SIG-M5 treated with dmso at 0.1 percent for 504 hours (cell line): ENCODE data around the gene CIPC.

ENCODE experiments used
- DNase-seq: peaks from one replicate; lab custom pipeline; 2025; ENCODE audit not compliant: unreplicated experiment; lab: John Stamatoyannopoulos, UW

CIPC gene

DNA sequence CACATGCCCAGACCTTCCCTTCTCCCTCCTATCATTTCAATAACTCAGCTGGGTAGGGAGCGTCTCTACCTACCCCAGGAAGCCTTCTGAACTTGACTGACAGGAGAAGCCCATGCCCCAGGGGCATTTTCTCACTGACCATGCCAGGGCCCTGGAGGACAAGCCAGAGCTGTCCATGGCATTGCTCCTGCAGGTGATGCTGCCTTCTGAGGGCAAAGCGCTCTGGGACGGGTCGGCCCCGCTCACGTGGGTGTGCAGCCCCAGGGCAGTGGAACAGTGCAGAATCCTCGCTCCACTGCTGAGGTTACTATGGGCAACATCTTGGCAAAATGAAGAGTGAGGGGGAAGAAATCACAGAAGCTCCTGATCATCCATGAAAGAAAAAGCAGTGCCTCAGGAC lies 28.5 kb upstream of the CIPC start:
- no peak for DNase-seq

DNA sequence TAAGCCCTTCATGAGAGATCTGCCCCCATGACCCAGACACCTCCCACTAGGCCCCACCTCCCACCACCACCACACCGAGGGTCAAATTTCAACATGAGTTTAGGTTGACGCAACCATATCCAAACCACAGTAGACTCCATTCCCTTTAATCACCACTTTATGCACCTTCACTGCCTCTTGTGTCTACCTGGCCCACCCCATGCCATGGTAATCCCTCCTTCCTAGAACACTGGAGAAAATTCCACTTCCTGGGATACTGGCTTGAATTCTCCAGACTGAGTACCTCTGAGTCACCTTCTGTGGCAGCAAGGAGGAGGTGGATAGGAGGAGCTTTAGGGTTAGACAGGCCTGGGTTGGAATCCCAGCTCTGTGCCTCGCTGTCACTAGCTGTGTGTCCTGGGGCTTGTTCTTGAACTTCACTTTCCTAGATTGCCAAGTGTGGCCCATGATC lies 26.1 kb upstream of the CIPC start:
- no peak for DNase-seq

DNA sequence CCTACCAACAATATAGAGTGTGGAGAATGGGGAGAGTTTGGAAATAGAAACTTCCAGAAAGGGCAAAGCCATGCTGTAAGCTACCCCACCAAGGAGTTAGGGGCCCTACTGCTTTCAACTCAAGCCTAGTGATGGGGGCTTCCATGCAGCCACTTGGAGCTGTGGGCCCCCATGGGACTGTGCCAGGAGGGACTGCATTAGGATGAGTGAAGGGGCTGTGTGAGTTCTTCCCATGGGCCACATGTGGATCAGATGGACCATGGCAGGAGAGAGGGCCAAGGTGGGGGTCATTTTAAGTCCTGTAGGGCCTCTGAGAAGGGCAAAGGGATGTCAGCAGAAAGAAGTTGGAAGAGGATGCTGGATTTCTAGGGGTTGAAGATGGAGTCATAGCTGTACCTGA lies 23.1 kb upstream of the CIPC start:
- no peak for DNase-seq

DNA sequence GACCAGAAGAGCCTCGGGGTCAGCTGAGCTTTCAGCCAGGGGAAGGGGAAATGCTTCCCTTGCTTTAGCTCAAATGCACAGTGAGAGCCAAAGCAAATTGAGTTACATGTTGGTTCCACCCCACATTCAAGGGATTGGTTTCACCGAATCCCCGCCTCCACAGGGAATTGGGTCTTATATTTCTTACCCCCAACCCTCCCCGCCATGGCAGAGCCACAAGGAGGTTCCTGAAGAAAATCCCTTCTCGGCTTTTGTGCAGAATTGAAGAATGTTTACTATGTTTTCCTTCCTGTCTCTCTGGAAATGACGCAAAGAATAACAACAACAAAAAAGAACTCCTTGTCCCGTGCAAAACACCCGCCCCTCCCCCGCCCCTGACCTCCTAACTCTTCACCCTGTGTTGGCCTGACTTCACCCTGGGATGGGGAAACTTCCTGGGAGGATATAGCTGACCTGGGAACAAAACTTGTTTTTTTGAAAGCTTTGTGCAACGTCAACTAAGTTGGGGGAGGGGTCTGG lies 21.9 kb upstream of the CIPC start:
- DNase-seq = no peak

DNA sequence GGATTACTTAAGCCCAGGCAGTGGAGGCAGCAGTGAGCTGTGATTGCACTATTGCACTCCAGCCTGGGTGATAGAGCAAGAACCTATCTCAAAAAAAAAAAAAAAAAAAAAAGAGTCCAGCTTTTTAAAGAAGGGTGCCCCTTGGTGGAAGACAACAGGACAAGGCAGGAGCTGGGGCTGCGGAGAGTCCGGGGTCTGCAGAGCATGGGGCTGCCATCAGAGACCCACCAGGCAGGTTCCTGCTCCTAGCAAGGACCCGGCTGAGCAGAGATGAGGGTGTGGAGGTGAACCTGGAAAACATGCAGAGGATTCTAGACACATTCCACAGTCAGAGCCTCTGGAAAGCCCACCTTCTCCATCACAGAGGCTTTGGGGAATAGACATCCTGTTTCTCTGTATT lies 21.0 kb upstream of the CIPC start:
- no peak for DNase-seq

DNA sequence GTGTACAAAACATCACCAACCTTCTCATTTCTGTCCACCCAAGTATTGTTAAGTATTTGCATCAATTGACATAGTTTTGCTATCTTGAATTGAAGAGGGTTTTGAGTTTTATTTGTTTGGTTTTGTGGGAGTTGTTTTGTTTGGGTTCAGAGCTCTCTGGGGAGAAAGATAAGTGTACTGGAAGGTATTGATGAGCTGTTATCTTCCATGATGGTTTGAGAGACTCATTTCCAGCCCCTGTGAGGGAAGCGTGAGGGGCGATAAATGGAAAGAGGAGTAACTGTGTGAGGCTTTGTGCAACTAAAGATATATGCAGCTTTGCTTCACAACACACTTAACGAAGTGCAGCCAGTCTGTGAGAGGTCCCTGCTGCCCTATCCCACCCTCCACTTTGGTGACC lies 15.7 kb upstream of the CIPC start:
- no peak for DNase-seq

DNA sequence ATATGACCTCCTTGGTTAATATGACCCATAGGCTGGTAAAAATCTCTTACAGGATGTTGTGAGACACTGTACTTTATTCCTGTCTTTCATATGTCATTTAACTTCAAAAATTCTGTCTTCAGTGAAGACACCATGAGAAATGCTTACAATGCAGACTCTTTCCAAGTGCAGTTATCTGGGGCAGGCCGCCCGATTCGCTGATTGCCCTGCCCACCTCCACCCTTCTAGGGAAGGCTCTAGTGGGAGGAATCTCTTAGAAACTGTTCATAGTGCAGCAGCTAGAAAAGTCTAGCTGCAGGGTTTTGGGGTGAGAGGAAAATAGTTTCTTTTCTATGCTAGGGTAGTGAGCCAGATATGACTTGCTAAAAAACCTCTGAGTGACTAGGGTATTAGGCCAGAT lies 15.0 kb upstream of the CIPC start:
- no peak for DNase-seq

DNA sequence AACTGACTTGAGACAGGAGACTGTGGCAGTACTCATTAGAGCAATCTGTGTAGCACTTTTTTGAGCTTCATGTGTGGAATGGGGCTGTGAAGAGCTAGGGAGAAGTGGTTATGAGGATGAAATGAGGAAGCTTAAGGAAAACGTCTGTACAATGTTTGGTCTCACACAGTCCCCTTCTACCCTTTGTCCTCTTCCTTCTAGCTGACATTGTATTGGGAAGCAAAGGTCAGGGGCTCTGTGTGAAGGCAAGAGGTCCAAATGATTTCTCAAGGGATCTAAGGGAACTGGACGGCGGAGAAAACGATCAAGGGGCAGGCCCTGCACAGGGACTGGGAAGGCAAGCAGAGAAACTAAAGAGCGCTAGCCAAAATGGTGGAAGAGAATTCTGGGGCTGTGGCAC lies 13.1 kb upstream of the CIPC start:
- no peak for DNase-seq

DNA sequence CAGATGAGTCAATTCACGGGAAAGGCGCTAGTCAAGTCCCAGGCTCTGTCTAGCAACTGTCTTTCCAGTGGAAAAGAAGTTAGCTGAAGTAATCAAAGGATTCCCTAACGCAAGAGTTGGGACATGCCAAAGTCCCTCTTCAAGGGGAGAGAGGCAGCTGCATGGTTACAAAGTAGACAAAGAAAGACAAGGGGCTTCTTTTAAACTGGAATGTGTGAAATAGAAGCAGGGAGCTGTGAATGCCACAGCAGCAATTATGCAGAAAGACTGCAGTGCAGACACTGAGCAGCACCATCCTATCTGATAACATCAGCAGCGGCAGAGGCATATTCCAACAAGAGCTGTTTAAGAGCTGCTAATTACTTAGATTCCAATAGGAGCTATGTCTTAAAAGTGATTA lies 12.5 kb upstream of the CIPC start:
- no peak for DNase-seq

DNA sequence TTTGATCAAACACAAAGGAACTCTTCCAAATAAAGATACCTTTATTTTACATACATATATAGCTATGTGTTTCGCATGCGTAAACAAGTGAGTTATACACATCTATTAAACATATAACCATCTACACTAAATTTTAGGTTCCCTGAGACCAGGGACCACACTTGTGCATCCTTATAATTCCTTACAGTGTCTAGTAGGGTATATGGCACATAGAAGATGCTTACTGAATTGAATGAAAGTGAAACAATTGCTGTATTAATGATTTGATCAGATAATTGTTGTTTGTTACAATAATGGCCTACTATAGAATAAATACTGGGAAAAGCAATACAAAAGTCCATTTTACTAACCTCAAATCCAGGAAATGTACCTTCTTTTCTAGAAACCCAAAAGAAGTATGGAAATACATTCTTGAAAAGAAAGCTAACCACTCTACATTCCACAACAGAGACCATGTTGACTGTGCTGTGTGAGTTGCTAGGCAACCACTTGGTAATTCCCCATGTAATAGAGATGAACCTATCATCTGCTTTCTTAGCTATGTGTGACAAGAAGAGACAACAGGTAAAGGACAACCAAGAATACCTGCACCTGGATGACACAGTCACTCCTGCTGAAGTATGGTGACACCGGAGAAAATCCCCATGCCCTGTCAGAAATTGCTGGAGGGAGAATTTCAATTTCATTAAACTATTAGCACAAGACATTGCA lies 11.9 kb upstream of the CIPC start:
- peak; percentile 20 for DNase-seq

DNA sequence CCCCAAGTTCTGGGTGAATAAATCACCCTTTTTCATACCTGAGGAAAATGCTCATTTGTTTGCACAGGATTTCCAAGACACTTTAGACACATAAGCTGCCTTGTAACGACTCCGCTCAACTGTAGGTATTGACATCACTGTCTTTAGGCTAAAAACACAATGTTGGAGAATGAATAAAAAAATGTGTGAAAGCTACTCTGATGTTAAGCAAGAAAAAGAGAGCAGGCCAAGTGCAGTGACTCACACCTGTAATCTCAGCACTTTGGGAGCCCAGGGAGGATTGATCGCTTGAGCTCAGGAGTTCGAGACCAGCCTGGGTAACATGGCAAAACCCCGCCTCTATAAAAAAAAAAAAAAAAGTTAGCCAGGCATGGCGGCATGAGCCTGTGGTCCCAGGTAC lies 11.1 kb upstream of the CIPC start:
- no peak for DNase-seq

DNA sequence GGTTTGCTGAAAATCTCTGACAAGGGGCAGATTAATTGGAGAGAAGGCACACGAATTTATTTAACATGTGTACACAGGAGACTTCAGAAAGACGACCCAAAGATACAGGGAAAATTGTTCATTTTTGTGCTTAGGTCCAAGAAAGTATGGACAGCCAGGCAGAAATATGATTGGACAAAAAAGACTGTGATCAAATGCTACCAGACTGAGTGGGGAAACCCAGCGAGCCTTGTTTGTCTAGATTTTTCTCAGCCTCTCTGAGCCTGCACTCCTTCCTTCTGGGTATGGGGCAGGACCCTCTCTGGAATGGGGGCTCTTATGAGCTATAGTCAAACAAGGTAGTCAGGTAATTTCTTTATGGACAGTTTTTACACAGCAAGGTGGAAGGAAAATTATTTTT lies 10.4 kb upstream of the CIPC start:
- no peak for DNase-seq

DNA sequence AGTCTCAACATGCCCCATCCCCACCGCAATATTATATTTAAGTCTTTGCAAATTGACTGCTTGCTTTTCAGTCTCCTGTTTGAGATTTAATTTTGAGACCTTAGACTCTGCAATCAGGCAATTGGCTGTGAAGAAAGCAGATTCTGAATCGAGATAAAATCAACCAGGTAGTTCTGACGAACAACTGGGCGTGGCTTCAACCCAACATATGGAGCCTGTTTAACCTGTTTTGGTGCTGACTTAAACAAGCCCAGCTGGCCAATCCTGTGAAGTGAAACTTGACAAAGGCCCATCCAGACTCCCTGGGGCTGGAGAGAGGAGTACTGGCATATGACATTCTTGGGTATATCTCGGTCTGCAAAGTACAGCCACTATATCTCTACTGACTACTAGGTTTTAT lies 9.8 kb upstream of the CIPC start:
- DNase-seq = peak; percentile 90

DNA sequence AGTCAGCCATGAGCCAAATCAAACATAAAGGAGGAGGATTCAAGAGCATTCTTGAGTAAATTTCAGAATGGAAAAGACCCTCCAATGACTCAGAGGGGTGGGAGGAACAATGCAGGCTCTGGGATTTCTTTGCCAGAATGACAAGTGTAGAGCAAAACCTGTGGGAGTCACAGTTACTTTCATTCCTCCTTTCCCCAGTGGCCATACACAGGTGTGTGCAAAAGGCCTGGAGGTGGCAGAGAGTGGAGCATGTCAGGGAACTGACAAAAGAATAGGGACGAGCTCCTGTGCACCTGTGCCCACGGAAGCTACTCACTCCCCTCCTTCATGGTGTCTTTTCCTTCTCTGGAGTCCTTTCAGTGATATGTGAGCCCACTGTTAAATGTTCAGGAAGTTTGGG lies 9.4 kb upstream of the CIPC start:
- DNase-seq = no peak

DNA sequence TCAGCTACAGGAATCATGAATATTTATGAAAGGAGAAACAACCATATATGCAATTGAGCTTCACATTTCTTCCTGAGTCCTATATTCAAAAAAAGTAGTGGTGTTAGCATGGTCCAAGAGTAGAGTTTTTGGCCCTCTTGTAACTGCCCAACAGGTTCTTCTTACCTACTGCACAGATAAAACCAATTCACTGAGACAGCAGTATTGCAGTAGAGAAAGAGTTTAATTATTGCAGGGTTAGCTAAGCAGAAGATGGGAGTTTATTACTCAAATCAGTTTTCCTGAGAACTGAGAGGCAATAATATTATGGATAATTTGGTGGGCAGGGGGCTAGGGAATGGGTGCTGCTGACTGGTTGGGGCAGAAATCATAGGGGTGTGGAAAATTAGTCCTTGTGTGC lies 6.5 kb upstream of the CIPC start:
- DNase-seq = no peak

DNA sequence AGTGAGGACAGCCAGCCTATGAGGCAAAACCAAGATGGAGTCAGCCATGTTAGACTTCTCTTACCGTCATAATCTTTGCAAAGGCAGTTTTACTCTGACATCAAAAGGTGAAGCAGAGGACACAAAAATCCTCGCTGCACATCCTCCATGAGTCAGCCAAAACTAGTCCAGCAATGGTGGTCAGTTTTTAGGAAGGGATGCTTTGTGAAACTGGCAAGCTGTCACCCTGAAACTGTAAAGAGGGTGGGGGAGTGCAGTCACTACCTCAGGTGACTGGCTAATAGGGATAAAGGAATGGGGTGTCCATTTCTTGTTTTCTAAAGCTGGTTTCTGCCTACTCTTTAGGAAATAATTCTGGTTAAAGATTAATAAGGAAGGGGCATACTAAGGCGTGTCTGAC lies 5.4 kb upstream of the CIPC start:
- DNase-seq = no peak

DNA sequence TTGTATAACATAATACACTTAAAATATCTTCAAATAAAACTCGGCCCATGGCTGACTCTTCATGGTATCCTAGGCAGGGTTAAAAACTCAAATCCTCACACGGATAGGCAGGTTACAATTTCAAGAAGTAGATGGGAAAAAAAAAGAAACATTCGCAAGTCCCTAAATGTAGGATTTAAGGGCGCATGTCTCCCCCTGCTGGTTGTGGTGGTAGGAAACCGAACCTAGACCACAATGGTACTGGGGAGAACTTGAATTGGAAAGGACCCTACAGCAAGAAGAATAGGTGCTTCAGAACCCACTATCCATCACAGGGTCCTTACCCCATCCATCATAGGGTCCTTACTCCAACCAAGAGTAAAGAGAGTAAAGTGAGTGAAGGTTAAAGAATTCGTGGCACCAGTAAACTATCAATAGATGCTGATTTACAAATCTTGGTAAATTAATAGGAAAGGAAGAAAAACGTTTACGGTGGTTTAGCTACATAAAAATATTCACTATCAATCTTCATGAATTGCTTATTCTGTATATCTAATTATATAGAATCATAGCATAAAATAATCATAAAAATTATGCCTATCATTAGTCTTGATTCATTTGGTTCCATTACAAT lies 3.3 kb upstream of the CIPC start:
- DNase-seq = peak; percentile 71

DNA sequence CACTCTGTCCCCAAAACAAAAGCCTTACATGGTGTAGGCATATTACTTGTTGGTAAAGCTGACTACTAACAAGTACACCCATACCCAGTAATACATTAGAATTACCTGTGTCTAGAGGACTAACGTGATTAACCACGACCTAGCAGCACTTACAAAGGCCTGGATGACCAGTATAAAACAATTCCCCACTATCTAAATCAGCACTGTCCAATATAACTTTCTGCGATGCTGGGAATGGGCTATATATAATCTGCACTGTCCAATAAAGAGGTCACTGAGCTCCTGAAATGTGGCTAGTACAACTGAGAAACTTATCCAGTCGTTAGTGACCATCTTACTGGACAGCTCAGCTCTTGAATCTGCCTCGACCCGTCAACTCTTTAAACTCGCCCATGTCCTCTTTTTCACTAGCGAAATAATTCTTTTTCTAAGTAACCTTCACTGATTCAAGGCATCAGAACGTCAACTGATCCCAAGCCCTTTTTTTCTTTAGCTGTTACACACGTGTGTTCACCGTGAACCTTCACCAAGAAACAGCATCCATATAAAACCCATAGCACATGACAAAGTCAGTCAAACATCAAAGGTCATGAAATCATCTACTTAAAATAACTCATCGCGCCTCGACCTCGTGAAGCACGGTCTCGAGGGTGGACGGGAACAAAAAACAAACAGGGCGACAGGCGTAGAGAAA lies 905 bp upstream of the CIPC start:
- peak; percentile 63 for DNase-seq

DNA sequence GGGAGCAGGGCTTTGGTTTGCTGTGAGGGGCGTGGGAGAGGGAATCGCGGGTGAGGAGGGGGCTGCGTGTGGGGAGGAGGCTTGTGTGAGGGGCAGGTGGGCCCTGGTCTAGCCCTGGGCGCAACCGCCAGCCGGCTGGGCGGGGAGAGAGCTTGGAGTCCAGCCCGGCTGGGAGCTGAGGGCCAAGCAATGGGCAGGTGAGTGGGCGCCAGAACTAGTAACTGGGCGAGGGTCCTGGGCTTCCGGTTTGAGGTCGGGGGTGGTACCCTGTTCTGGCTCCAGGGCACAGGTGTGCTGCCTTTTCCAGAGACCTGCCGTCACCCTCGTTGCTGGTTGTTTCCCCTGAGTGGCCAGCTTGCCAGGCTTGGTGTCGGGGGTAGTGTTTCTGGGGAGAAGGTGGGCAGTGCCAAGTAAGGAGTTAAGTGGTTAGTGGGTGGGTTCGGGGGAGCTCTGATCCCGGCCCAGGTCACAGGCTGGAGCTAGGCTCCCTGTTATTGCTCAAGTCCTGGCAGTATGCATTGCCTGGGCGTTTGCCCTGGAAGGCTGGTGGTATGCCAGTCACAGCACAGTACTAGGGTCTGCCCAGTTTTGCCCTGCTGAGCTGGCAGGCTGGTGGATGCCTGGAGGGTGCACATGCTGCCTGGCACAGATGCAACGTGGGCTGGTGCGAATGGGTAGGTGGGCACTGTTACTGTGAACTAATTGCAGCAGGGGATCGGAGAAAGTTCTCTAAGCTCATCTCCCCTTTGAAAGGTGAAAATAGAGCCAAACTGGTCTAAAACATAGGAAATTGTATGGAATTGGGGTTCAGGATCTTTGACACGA lies 683 bp downstream of the CIPC start:
- DNase-seq = no peak

DNA sequence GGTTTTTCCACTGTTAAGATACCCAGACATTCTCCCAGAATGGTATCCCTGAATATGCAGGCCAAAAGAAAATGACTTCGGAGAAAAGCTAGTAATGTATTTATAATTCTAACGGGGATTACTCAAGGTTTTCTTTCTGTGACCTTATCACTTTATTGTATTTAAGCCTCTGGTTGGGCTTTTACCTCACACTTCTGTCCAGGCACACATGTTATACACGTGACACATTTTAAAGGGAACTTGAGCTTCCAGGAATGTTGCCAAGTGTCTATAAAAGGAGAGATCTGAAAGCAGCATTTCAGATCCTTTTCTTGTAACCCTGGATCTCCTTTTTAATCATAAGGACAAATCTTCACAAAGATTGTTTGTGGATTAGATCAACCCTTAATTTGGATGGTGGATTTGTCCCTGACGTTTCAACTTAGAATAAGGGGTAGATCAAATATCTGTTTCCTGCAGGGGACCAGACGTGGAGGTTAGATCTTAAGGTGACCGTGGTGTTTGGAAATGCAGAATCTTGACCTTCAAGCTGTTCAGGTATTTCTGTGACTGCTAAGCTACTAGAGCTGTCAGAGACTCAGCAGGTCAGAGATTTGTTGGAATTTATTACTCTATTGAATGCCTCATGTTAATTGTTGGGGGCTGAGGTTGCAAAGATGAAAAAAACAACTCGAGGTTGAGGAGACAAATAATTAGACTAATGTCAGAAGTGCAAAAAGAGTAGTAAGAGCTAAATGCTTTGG lies 1.5 kb downstream of the CIPC start:
- peak; percentile 58 for DNase-seq

DNA sequence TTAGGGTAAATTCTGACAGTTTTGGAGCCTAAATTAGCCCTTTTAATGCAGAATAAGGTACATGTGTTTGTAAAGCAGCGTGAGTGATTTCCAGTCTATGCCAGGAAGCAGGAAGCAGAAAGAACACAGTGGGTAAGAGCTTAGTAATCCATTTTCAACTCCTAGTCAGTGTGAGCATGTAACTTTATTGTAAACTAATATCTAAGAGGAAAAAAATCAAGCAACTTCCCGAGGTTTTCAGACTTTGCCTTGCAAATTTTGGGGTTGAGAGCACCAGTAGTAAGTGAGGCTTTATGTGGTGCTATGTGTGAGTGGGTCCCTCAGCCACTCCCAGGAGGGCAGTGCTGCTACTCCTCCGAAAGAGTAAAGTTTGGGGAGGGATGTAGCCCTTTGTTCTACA lies 2.9 kb downstream of the CIPC start:
- DNase-seq = peak; percentile 4
